DMS153 (cell line): ENCODE results near the gene VSIG4.
"Not testable (repeated sequence)": the region's sequence is repeated elsewhere in the genome, so short reads cannot be mapped to it uniquely, and the experiment has no call there.

ENCODE experiments used
- DNase-seq: peaks from one replicate; lab custom pipeline; 2025; lab: John Stamatoyannopoulos, UW

The VSIG4 gene

GRCh38 chrX:66039944-66040343 is at the start of gene VSIG4:
TSS of gene VSIG4 (minus strand) at chrX:66040080. CDS start at chrX:66039998, 82 bp downstream.
- DNase-seq = no peak

GRCh38 chrX:66076801-66077200 is 36.9 kb upstream of the VSIG4 start:
- DNase-seq = no peak

GRCh38 chrX:66074920-66075879 is 35.3 kb upstream of the VSIG4 start:
- DNase-seq = no peak

GRCh38 chrX:66071126-66071525 is 31.2 kb upstream of the VSIG4 start:
- no peak for DNase-seq

- no peak for DNase-seq
Measured at GRCh38 chrX:66064261-66064660, 24.4 kb upstream of the VSIG4 start.

GRCh38 chrX:66057019-66057418 is 17.1 kb upstream of the VSIG4 start:
- DNase-seq = not testable (repeated sequence)

- no peak for DNase-seq
Measured at GRCh38 chrX:66054978-66055377, 15.1 kb upstream of the VSIG4 start.

- no peak for DNase-seq
Measured at GRCh38 chrX:66053414-66053813, 13.5 kb upstream of the VSIG4 start.

- DNase-seq = no peak
Measured at GRCh38 chrX:66051980-66052379, 12.1 kb upstream of the VSIG4 start.

- DNase-seq = no peak
Measured at GRCh38 chrX:66050140-66050569, 10.3 kb upstream of the VSIG4 start.

GRCh38 chrX:66049056-66049455 is 9.2 kb upstream of the VSIG4 start:
- DNase-seq = no peak

GRCh38 chrX:66046612-66047235 is 6.8 kb upstream of the VSIG4 start:
- no peak for DNase-seq

GRCh38 chrX:66045894-66046293 is 6.0 kb upstream of the VSIG4 start:
- no peak for DNase-seq

- DNase-seq = no peak
Measured at GRCh38 chrX:66043584-66043983, 3.7 kb upstream of the VSIG4 start.

GRCh38 chrX:66042307-66043077 is 2.6 kb upstream of the VSIG4 start:
- DNase-seq = no peak

- DNase-seq = no peak
Measured at GRCh38 chrX:66038115-66038514, 1.8 kb downstream of the VSIG4 start.

- DNase-seq = no peak
Measured at GRCh38 chrX:66036231-66036630, 3.6 kb downstream of the VSIG4 start.

GRCh38 chrX:66035667-66036066 is 4.2 kb downstream of the VSIG4 start:
- DNase-seq = no peak

GRCh38 chrX:66030505-66031317 is 9.2 kb downstream of the VSIG4 start:
- DNase-seq = no peak

- DNase-seq = no peak
Measured at GRCh38 chrX:66028936-66029335, 10.9 kb downstream of the VSIG4 start.

GRCh38 chrX:66024570-66024969 is 15.3 kb downstream of the VSIG4 start:
- DNase-seq = no peak

GRCh38 chrX:66024092-66024467 is 15.8 kb downstream of the VSIG4 start:
- DNase-seq = no peak
